HG02571 (cell line): ENCODE data around the gene EDAR.

Experiments used
- ATAC-seq: cut with Tn5 transposase; IDR thresholded peaks from one replicate; pipeline ENCODE4 v1.9.1; 2021; ENCODE audit warnings: mild to moderate bottlenecking, moderate library complexity; ENCODE audit not compliant: unreplicated experiment

Gene EDAR

DNA sequence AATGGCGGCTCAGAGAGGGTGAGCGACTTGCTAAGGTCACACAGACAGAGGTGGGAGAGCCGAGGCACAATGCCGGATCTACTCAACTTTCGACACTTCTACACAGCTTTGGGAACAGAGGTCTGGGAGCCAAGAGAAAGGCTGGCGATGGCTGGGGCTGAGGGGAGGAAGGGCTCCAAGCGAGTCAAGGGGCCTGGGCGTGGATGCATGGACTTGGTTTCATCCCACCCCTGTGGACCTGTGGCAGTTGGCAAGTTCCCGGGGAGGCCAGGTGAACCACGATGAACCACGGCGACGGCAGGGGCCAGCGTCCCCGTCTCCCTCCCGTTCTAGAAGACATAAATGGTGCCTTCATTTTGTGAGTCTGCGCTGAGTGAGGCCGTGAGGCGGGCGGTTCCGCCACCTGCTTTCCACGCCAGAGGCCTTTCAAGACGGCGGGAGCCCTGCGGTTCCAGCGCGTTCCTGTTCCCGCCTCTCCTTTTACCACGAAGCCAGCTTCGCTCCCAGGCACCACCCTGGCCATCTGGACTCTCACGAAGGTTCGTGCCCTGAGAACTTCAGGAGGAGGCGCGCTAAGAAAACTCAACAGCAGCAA, 46.7 kb downstream of the EDAR start:
- no peak for ATAC-seq

DNA sequence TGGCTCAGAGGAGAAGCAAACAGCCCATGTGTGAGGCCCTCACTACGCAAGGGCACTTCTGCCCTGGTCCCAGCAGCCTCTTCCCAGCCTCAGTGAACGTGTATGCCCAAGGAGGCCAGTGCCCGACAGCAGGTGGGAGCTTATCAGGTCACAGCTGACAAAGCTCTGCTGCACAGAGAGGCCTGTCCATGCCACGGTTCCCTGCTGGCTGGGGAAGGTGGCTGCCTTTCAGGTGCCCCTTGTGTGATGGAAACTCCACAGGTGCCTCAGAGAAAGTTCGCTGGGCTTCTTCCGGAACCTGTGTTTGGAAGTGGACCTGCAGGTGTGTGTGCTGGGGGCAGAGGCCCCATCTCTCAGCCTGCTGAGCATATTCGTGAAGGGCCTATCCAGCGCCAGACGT, 47.3 kb downstream of the EDAR start:
- ATAC-seq: no peak

DNA sequence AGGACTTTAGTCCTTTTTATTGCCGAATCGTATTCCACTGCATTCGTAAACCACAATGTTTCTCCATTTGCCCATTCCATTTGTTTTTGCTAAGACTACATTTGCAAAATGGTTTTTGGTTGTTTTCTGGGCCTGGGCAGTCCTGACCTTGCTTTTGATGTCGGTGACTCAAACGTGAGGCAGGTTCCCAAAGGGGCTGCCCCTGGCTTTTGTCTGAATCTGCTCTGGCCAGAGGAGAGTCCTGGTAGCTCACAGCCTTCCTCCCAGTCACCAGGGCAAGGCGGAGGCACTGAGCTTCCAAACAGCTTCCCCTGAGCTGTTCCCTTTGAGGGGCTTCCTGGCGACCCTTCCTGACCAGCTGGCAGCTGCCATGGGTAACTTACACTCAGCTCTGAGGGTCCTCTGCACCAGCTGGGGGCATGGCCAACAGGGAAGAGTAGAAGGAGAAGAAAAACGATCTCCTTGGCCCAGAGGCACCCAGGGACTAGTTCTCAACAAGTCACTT, 47.8 kb downstream of the EDAR start:
- ATAC-seq: no peak

DNA sequence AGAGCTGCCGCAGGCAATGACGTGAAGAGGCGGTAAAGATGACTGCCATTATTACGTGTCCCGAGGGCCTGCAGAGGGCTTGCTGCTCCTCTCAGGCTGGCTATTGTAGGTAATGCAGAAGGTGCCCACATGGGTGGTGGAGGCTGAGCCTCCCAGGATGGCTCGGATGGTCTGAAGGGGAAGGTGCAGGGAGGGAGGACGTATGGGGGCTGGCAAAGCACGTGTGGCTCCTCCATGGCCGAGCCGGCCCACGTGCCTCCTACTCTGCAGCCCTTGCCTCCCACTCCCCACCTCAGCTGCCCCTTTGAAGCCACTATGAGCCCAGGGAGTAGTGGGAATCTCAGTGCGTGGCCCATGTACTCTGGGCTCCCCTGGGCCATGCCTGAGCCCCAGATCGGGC, 48.9 kb downstream of the EDAR start:
- ATAC-seq: no peak

DNA sequence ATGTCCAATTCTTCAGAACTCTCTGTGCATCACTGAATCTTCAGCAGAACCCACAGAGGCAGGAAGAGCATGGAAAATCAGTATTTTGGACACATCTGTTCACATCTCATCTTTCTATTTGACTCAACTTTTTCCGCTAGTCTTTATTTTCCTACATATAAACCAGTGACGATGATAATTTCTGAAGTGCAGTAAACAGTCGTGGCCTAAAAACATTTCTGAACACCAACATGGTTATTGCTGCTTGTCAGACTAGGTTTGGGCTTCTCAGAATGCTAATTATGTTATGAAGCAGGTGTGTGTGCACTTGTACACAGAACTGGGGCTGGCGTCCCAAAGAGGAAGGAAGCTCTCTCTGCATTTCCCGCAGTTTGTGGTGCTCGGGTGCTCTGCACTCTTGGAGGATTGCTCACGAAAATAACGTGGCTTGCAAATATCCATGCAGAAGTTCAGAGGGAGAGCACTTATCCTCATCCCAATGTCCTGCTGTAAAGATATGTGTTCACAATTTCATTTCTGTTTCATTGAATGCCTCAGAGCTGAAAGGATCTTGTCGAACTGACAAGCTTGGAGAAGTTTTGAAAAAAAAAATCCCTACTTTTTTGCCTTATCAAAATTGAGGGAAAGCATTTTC, 50.8 kb downstream of the EDAR start:
- no peak for ATAC-seq

DNA sequence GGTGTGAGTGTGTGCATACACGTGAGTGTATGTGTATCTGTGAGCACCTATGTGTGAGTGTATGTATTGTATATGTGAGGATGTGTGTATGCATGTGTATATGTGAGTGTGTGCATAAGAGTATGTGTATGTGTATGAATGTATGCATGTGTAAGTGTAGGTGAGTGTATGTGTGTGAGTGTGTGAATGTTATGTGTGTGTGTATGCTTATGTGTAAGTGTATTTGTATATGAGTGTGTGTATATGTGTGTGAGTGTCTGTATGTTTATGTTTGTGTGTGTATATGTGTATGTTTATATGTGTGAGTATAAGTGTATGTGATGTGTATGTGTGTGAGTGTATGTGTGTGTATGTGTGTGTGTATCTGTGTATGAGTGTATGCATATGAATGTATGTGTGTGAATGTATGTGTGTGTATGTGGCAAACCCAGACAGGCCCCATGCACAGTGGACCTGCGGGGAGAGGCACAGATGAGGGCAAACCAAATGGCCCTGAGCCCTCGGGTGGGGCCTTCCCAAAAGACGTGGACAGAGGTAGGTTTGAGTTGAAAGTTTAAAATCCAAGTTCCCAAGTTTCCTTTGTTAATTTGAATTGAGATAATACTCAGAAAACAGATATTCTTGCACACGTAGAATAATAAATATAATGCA, 51.5 kb downstream of the EDAR start:
- ATAC-seq: no peak

DNA sequence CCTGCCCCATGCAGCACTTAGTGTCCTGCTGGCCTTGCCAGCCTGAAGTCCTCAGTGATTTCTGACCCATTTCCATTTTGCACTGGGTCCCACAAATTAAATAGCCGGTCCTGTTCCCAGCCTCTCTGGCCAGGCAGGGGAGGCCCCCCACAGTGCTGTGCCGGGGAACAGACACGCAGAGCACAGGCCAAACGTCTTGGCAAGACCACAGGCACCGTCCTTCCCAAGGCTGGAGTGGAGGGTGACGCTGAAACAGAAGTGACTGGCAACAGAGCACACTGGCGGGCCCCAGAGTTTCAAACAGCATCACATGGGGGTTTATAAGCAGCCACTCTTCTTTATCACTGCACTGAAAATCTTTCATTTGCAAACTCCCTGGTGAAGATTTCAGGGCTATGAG, 52.2 kb downstream of the EDAR start:
- ATAC-seq: no peak

DNA sequence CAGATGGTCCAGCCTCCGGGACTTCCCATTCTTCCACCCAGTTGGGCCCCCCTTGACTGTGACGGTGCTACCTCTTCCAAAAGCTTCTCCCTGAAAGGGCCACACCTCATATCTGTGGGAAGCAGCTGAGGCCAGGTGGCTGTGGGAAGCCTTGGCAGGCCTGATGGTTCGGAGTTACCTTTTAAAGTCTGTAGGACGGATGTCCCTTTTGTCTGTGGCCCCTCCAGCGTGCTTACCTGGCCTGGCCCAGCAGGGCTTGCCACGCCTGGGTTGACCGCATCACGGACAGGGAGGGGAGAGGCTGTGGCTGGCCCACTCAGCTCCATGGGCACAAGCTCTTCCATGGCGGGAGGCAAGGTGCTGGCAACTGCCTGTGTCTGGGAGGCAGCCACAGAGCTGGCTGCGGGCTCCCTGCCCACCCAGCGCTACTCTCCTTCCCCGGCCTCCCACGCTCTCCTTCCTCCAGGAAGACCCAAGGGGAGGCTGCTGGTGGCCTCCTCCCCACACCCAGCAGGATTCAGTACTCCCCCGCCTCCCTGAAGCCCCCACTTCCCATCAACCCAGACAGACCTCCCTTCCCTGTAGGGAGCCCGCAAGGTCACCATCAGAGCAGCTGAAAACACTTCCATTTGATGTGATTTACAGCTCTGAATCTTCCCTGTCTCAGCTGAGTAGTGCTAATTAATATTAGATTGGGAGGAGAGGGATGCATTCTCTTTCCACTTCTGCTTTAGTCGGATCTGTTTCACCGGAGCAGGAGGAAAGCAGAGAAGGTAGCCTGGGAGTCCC, 52.8 kb downstream of the EDAR start:
- ATAC-seq: no peak

DNA sequence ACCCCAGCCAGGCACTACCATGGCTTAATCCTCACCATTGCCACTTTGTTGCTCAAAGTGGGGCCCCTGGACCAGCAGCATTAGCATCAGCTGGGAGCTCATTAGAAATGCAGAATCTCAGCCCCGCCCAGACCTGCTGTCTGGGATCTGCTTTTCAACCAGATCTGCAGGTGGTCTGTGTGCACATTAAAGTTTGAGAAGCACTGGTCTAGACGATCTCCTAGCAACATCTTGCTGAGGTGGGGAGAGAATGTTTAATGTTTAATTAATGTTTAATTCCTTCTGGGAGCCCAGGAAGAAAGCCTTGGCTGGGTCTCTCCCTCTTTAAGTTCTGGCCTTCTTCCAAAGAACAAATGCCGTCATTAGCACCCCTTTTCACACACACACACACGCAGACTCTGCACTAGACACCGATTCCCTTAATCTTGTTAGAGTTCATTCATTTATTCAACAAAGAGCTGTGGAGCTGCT, 53.7 kb downstream of the EDAR start:
- no peak for ATAC-seq

DNA sequence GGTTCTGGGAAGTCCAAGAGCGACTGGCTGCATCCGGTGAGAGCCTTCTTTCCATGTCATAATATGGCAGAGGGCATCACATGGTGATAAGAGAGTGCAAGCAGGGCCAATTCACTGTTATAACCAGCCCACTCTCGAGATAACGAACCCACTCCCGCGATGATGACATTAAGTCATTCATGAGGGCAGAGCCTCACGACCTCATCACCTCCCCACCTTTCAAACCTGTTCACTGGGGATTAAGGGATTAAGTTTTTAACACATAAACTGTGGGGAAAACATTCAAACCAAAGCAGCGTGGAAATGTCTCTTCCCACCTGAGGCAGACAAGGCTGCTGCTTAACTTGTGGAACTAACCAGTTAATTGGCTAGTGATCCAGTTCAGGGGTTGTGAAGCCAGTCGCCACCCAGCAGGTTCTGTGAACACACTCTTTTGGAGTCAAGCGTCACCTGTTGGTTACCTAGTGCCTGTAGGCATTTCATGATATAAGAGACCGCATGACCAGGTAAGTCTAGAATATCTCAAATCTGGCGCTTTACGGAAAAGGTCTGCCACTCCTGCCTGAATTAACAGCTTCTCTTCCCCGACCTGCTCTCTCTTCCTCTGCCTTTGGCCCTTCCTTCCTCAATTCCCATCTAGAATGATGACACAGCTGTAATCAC, 54.3 kb downstream of the EDAR start:
- ATAC-seq: no peak

DNA sequence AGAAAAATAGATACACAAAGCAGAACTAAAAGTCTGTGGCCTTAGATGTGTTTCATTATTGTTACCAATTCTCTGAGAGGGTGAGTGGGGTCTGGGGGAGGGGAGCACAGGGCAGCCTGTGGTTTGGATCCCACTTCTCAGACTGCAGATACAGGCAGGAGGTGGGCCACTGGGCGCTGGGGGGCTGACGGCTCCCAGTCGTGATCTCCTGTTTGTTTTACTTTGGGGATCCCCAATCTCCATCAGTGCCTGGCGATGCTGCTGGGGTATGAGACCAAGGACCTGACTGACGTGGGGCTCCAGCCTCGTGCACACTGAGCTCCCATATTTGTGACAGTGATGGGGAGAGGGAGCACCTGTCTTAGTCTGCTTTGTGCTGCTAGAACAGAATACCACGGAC, 54.9 kb downstream of the EDAR start:
- no peak for ATAC-seq

DNA sequence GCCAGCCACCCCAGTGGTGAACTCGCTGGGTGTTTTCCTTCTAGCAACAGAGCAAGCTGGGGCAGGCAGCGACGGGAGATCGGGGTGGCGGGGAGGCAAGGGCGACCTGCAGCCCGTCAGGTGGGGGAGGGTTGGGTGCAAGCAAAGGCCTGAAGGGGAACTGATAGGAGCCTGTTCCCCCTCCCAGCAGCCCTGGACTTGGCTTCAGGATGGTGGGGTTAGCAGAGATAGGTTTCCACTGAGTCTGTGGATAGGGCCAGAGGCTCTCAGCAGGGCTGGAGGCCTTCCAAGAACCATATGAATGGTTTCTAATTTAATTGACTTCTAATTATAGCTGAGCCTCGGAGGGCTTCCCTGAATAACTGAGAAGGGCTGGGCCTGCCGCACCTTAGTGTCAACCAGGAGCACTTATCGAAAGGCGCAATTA, 55.3 kb downstream of the EDAR start:
- ATAC-seq: no peak

DNA sequence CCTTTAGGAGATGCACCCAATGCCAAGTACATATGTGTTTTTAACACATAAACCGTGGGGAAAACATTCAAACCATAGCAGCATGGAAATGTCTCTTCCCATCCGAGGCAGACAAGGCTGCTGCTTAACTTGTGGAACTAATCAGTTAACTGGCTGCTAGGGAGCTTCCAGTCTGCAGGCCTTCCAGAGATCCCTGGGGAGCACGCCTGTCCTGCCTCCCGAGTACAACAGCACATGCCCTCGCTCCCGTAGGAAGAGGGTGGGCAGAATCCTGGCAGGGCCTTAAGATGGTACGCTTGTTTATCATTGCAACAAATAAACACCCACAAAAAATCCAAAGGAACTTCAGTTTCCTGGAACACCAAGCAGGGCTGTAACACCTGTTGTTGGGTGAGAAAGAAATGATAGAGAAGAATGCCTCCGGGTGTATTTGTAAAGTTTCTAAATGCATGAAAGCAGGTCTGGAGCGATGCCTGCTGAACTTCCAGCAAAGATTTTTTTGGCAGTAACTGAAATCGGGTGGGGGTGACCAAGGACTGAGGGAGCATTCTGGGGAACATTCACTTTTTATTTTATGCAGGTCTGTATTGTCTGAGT, 56.2 kb downstream of the EDAR start:
- ATAC-seq: no peak

DNA sequence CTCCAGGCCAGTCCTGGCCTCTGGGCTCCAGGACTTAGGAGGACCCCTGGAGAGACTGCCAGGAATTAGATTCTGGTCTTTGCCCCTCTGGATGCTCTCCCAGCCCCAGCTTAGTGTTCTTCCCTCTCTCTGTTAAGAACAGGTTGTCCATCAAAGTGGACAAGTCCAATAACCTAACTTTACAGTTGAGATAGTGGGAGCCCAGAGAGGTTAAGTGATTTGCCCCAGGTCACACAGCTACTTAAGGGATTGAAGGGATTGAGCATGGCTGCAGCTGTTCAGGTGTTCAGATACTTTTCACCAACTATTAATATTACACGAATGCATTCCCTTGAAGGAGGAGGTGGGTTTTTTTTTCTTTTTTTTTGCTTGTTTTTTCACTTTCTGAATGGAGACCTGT, 57.6 kb downstream of the EDAR start:
- no peak for ATAC-seq

DNA sequence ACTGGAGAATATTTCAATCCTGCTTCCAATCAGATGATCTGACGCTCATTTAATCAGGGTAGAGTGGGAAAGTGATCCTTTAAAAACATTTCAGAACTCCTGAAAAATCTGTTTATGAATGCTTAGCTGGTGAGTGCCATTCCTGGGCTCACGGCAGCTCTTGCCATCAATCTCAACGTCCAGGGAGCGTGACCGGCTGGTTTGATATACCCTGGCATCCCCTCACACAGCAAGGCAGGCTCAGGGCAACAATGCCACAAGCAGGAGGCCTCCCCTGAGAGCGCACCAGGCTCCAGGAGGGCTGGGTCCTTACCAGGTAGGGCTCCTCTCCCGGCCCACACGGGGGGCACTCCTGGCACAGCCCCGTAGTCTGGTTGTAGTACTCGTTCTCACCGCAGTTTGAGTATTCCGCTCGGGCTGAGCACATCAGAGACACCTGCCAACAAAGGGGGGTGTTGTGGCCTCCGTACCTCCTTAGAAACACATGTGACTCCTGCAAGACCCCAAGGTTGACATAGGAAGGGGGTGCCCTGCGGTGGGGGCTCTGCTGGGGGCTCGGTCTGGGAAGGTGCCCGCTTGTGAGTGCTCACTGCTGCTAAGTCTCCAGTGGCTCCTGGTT, 59.1 kb downstream of the EDAR start:
- no peak for ATAC-seq

DNA sequence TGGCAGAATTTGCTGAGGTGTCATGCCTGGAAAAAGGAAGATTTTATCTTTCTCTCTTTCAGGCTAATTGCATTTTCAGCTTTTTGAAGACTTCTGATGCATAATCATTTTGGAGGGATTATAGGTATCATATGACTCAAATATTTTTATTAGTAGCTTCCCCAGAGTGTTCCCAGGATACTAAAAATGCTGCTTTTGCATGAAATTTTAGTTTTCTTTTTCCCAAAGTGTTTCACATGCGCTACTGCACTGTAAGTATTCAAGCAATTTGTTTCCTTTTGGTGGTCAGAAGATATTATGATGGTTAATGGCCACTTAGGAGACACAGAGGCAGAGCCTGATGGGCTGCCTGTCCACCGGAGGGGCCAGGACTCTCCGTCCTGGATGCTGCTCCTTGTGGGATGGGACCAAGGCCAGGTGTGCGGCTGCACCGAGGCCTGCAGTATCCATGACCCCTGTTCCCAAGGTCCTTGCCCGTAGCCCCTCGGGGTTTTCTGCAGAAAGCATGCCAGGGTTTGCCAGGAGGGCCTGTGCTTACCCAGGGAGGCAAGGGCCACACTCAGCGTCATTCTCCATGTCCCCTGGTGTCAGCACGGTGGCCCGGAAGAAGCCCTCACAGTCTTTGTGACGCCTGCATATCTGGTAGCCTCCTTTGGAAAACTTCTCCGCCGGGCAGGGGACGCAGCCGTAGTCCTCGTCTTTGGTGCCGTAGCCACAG, 60.2 kb downstream of the EDAR start:
- ATAC-seq: no peak

DNA sequence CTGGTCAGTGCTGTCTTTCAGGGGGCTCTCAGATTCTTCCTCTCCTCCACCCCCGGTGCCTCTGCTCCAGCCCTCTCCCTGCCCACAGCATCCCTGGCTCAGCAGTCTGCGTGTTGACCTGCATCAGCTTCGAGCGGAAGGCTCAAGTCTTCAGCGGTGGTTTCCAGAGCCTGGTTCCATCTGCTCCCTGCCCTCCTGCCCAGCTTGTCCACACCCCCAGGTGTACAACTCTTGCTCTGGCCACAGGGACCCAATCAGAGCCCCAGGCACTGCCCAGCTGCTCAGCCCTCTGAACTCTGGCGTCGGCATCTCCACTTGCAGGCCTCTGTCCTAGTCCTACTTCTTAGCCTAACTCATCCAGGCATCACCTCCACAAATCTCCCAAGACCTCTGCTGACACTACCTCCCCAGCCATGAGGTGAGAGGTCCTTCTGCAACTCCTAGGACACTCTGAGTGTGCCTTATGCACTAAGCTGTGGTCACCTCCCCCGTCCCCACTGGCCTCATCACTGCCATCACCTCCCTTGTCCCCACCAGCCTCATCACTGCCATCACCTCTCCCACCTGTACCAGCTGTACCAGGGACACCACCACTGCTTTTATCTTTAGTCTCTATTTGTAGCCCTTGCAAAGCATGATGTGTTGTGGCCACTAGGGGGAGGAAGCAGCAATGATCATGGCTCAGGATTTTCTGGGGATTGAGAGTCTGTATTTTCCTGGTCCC, 60.9 kb downstream of the EDAR start:
- no peak for ATAC-seq

DNA sequence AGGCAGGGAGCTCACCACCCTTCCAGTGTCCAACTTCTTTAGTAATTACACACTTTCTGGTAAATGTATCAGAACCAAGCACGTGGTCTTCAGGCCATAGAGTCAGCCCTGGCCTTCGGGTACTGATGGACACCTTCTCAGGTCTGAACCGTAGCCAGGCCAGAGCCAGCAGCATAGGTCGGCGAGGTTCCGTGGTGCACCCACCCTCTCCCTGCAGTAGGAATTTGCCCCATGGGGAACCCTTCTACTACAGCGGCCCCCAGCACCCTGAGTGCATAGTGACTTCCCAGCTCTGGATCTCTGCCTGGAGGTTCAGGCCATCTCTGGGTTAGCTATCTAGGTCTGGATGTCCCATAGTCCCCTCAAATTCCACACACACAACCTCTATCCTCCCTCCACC, 61.6 kb downstream of the EDAR start:
- ATAC-seq: no peak
